IMR-90 (cell line): ENCODE measurements around the gene MS4A13. TPM values are rescaled to one million over a fixed set of nuclear protein-coding genes. Genes with fewer than 3 reads are reported as not detected.
"Not testable (repeated sequence)": the region's sequence is repeated elsewhere in the genome, so short reads cannot be mapped to it uniquely, and the experiment has no call there.

Experiments used
- ATAC-seq: fragments of 200-7000 bp; cut with Tn5 transposase; 2 replicates; pipeline ENCODE4 v1.9.1; 2020; ENCODE audit warnings: low read depth, mild to moderate bottlenecking, moderate library complexity
- BruUV-seq: library from RNA; stranded (reverse); fragments of 400-500 nt; replicated peaks from 2 replicates; lab custom pipeline; 2021; lab: Mats Ljungman, UMichigan
- CTCF ChIA-PET: fragments of 300-600 bp; formaldehyde crosslinking; extraction: SDS; loops from one replicate; lab custom pipeline; 2021; ENCODE audit warnings: antibody characterized with exemption; lab: Yijun Ruan, JAX
- POLR2A ChIA-PET: fragments of 300-600 bp; sonication (Branson Sonifier 250); formaldehyde crosslinking; loops from one replicate; lab custom pipeline; 2022; ENCODE audit warnings: antibody characterized with exemption; ENCODE audit not compliant: unreplicated experiment; lab: Charles Lee
- DNase-seq: peaks from one replicate; pipeline ENCODE4 v3.0.0; 2013
- H2AFZ ChIP-seq: replicated peaks from 2 replicates; pipeline ENCODE3; 2013; ENCODE audit warnings: low read length, mild to moderate bottlenecking; ENCODE audit not compliant: poor library complexity
- H2AK5ac ChIP-seq: 2 replicates; pipeline ENCODE4 v1.6.1; 2013; ENCODE audit warnings: low read depth, low read length, inconsistent platforms
- H2AK9ac ChIP-seq: replicated peaks from 2 replicates; pipeline ENCODE3; 2013; ENCODE audit warnings: mild to moderate bottlenecking, low read depth, low read length, moderate library complexity; ENCODE audit not compliant: poor library complexity
- H2BK120ac ChIP-seq: 2 replicates; pipeline ENCODE4 v1.6.1; 2013; ENCODE audit warnings: low read depth, low read length, inconsistent platforms
- H2BK15ac ChIP-seq: 3 replicates; pipeline ENCODE4 v1.6.1; 2013; ENCODE audit warnings: low read depth, low read length, inconsistent platforms
- H2BK20ac ChIP-seq: 2 replicates; pipeline ENCODE4 v1.6.1; 2013; ENCODE audit warnings: low read depth, mild to moderate bottlenecking, inconsistent platforms, low read length, moderate library complexity
- H2BK5ac ChIP-seq: 2 replicates; pipeline ENCODE4 v1.6.1; 2013; ENCODE audit warnings: mild to moderate bottlenecking, low read depth, low read length, inconsistent platforms; ENCODE audit not compliant: poor library complexity, severe bottlenecking
- H3K14ac ChIP-seq: replicated peaks from 2 replicates; pipeline ENCODE4 v1.6.1; 2013; ENCODE audit warnings: low read depth, low read length, inconsistent platforms
- H3K18ac ChIP-seq: 2 replicates; pipeline ENCODE4 v1.6.1; 2013; ENCODE audit warnings: low read depth, low read length, control low read depth
- H3K23ac ChIP-seq: 2 replicates; pipeline ENCODE4 v1.6.1; 2013; ENCODE audit warnings: low read depth, low read length, inconsistent platforms
- H3K27ac ChIP-seq: 2 replicates; pipeline ENCODE4 v1.5.1; 2013; ENCODE audit warnings: mild to moderate bottlenecking, control low read depth, low read length; ENCODE audit not compliant: insufficient read depth
- H3K27me3 ChIP-seq: 2 replicates; pipeline ENCODE4 v1.6.1; 2013; ENCODE audit warnings: low read length; ENCODE audit not compliant: control insufficient read depth, insufficient read depth
- H3K36me3 ChIP-seq: 2 replicates; pipeline ENCODE4 v1.6.1; 2013; ENCODE audit warnings: low read length, mixed read lengths; ENCODE audit not compliant: control insufficient read depth, insufficient read depth
- H3K4ac ChIP-seq: 2 replicates; pipeline ENCODE4 v1.6.1; 2013; ENCODE audit warnings: low read depth, low read length, inconsistent platforms
- H3K4me1 ChIP-seq: 2 replicates; pipeline ENCODE4 v1.6.1; 2013; ENCODE audit warnings: low read length, mixed read lengths; ENCODE audit not compliant: control insufficient read depth, insufficient read depth
- H3K4me2 ChIP-seq: 2 replicates; pipeline ENCODE4 v1.6.1; 2013; ENCODE audit warnings: low read depth, mild to moderate bottlenecking, control low read depth, low read length, moderate library complexity
- H3K4me3 ChIP-seq: 2 replicates; pipeline ENCODE4 v1.5.1; 2013; ENCODE audit warnings: low read depth, mild to moderate bottlenecking, control low read depth, low read length, moderate library complexity; ENCODE audit not compliant: insufficient read depth
- H3K56ac ChIP-seq: 2 replicates; pipeline ENCODE4 v1.6.1; 2013; ENCODE audit warnings: low read length, inconsistent platforms; ENCODE audit not compliant: insufficient read depth; ENCODE audit errors: extremely low read depth
- H3K79me1 ChIP-seq, 2 experiments: 2 replicates each; pipeline ENCODE4 v1.6.1; 2013; ENCODE audit warnings: low read length in 2 of 2, inconsistent platforms in 1 of 2, low read depth in 1 of 2
- H3K9ac ChIP-seq: 2 replicates; pipeline ENCODE4 v1.6.1; 2013; ENCODE audit warnings: low read depth, low read length, control low read depth
- H3K9me1 ChIP-seq: 2 replicates; pipeline ENCODE4 v1.6.1; 2013; ENCODE audit warnings: low read length, inconsistent platforms; ENCODE audit not compliant: insufficient read depth
- H3K9me3 ChIP-seq: 2 replicates; pipeline ENCODE4 v1.6.1; 2013; ENCODE audit warnings: low read length; ENCODE audit not compliant: control insufficient read depth, insufficient read depth
- H4K20me1 ChIP-seq: 2 replicates; pipeline ENCODE4 v1.6.1; 2013; ENCODE audit warnings: low read length, inconsistent platforms; ENCODE audit not compliant: insufficient read depth
- H4K5ac ChIP-seq: 2 replicates; pipeline ENCODE4 v1.6.1; 2013; ENCODE audit warnings: mild to moderate bottlenecking, low read depth, low read length, control low read depth
- H4K8ac ChIP-seq, 2 experiments: 2 replicates each; pipeline ENCODE4 v1.6.1; 2013; ENCODE audit warnings: low read depth in 2 of 2, low read length in 2 of 2, control low read depth in 1 of 2, inconsistent platforms in 1 of 2
- H4K91ac ChIP-seq: 2 replicates; pipeline ENCODE4 v1.6.1; 2013; ENCODE audit warnings: low read depth, low read length, inconsistent platforms; ENCODE audit not compliant: insufficient read depth
- WGBS, 2 experiments: methylation state at CpG; one replicate each; pipeline versions ENCODE4 v1.1.5 to v1.1.7; 2013; ENCODE audit warnings: missing lambda C conversion rate in 2 of 2; ENCODE audit not compliant: insufficient read length in 1 of 2; ENCODE audit errors: extremely low coverage in 2 of 2; 5-methylcytosine and 5-hydroxymethylcytosine counted together
- dilution Hi-C: fragments of 300-500 bp; cut with HindIII; formaldehyde crosslinking; loops from one replicate; pipeline ENCODE4 v1.14.3; 2018; ENCODE audit warnings: low sequenced_read_pairs; ENCODE audit not compliant: unreplicated experiment
- in situ Hi-C: fragments of 300-500 bp; cut with MboI; formaldehyde crosslinking; loops from 3 replicates; pipeline ENCODE4 v1.14.3; 2019; ENCODE audit warnings: low sequenced_read_pairs, inconsistent platforms, mixed read lengths
- intact Hi-C: fragments of 100-400 bp; cut with micrococcal nuclease; formaldehyde crosslinking; loops from 2 replicates; pipeline ENCODE4 v1.10.0; 2022
- polyA plus RNA-seq, 3 experiments: library from polyadenylated mRNA; depleted of rRNA; stranded (reverse); fragments of >200 nt; gene quantifications; 2 replicates each; pipeline ENCODE4 v1.2.3, GENCODE V29; 2012; ENCODE audit warnings: low replicate concordance in 1 of 3
- total RNA-seq: library from RNA; depleted of rRNA; stranded (reverse); fragments of >200 nt; gene quantifications from 2 replicates; pipeline ENCODE4 v1.2.3, GENCODE V29; 2012

The MS4A13 gene
- total and polyA plus RNA-seq, 2 of the 4 experiments (the other 2 are of a cell fraction), result not detected

DNA sequence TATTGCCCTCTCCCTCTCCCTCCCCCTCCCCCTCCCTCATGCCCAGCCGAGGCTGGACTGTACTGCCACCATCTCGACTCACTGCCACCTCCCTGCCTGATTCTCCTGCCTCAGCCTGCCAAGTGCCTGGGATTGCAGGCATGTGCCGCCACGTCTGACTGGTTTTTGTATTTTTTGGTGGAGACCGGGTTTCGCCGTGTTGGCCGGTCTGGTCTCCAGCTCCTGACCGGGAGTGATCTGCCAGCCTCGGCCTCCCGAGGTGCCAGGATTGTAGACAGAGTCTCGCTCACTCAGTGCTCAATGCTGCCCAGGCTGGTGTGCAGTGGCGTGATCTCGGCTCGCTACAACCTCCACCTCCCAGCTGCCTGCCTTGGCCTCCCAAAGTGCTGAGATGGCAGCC lies 5.6 kb upstream of the MS4A13 start:
- H4K91ac ChIP-seq, H4K20me1 ChIP-seq, H3K79me1 ChIP-seq, H3K36me3 ChIP-seq, H2BK120ac ChIP-seq, CTCF ChIA-PET, intact Hi-C loops, H2AK9ac ChIP-seq, dilution Hi-C loops, H2AK5ac ChIP-seq, ATAC-seq, H3K27me3 ChIP-seq, in situ Hi-C loops, BruUV-seq, H3K4me3 ChIP-seq, H3K4me2 ChIP-seq, H4K5ac ChIP-seq, H3K9ac ChIP-seq, H3K4ac ChIP-seq, DNase-seq, H2BK15ac ChIP-seq, H3K56ac ChIP-seq, H2BK20ac ChIP-seq, H2BK5ac ChIP-seq, H2AFZ ChIP-seq, H3K4me1 ChIP-seq, H3K27ac ChIP-seq, H4K8ac ChIP-seq, H3K9me1 ChIP-seq, H3K9me3 ChIP-seq, H3K23ac ChIP-seq, POLR2A ChIA-PET, H3K18ac ChIP-seq, H3K14ac ChIP-seq: not testable (repeated sequence)
- WGBS, 2 experiments, result 72% methylated on average over 9 of the region's 15 CpGs; no CpG with 5 or more reads in 1 of the 2 experiments

DNA sequence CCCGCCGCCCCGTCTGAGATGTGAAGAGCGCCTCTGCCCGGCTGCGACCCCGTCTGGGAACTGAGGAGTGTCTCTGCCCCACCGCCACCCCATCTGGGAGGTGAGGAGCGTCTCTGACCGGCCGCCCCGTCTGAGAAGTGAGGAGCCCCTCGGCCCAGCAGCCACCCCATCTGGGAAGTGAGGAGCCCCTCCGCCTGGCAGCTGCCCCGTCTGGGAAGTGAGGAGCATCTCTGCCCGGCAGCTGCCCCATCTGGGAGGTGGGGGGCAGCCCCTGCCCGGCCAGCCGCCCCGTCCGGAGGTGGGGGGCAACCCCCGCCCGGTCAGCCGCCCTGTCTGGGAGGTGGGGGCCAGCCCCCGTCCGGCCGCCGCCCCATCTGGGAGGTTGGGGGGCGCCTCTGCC lies 5.0 kb upstream of the MS4A13 start:
- H2BK5ac ChIP-seq, POLR2A ChIA-PET, H3K23ac ChIP-seq, H2AFZ ChIP-seq, H2AK5ac ChIP-seq, H3K14ac ChIP-seq, H4K91ac ChIP-seq, H4K5ac ChIP-seq, H3K36me3 ChIP-seq, H3K27ac ChIP-seq, H2AK9ac ChIP-seq, H3K4ac ChIP-seq, H3K9ac ChIP-seq, dilution Hi-C loops, H2BK20ac ChIP-seq, H3K18ac ChIP-seq, H3K9me3 ChIP-seq, ATAC-seq, H3K27me3 ChIP-seq, H3K9me1 ChIP-seq, H3K79me1 ChIP-seq, in situ Hi-C loops, H4K20me1 ChIP-seq, intact Hi-C loops, H3K4me3 ChIP-seq, H2BK15ac ChIP-seq, BruUV-seq, H3K4me2 ChIP-seq, H2BK120ac ChIP-seq, CTCF ChIA-PET, H4K8ac ChIP-seq, H3K56ac ChIP-seq, H3K4me1 ChIP-seq, DNase-seq: not testable (repeated sequence)
- WGBS, 2 experiments, result no CpG with 5 or more reads among the region's 28 CpGs
